Measurements from ENCODE around the gene EIF4EBP3.

DNA sequence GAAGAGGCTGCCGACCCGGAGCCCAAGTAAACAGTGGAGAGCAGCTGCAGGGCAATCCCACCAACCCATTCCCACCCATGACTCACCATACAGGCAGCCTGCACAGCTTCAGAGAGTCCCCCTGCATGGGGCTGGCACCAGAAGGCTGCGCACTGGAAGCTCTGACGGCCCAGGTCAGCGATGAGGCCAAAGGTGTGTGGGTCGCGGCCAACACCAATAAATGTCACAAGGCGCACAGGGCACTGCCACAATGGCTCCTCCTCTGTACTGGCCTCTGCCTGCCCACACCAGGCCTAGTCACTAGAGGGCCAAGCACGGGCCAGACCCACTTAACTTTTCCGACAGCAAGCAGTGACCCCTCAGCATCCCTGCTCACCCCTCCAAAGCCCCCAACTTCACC lies 12.8 kb downstream of the EIF4EBP3 start:
- TF ChIP-seq, protein P1, sequence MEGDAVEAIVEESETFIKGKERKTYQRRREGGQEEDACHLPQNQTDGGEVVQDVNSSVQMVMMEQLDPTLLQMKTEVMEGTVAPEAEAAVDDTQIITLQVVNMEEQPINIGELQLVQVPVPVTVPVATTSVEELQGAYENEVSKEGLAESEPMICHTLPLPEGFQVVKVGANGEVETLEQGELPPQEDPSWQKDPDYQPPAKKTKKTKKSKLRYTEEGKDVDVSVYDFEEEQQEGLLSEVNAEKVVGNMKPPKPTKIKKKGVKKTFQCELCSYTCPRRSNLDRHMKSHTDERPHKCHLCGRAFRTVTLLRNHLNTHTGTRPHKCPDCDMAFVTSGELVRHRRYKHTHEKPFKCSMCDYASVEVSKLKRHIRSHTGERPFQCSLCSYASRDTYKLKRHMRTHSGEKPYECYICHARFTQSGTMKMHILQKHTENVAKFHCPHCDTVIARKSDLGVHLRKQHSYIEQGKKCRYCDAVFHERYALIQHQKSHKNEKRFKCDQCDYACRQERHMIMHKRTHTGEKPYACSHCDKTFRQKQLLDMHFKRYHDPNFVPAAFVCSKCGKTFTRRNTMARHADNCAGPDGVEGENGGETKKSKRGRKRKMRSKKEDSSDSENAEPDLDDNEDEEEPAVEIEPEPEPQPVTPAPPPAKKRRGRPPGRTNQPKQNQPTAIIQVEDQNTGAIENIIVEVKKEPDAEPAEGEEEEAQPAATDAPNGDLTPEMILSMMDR (IDR thresholded peaks at IDR 0.05): no peak
- TF ChIP-seq POLR2A (IDR thresholded peaks at IDR 0.05): no peak

Measured in vagina (tissue), 2 donors.